Cardiac muscle cell (in vitro differentiated cells and primary cell): ENCODE measurements around the gene ZNF493. TPM values are rescaled to one million over a fixed set of nuclear protein-coding genes. Genes with fewer than 3 reads are reported as not detected.

Experiments used
- DNase-seq, 2 donors: peaks; one replicate each; pipeline versions ENCODE4 v3.0.0 to v3.0.0-alpha.2; 2010 to 2017; ENCODE audit warnings: low read depth in 1 of 2, low spot score in 1 of 2
- H3K27ac ChIP-seq: fragments of 200-600 bp; sonication (generic); 2 replicates; pipeline ENCODE4 v1.5.1; 2016
- H3K27me3 ChIP-seq: fragments of 200-600 bp; sonication (generic); 2 replicates; pipeline ENCODE4 v1.6.0; 2016; ENCODE audit warnings: control low read depth
- H3K36me3 ChIP-seq: fragments of 200-600 bp; sonication (generic); 2 replicates; pipeline ENCODE4 v1.5.1; 2016; ENCODE audit warnings: control low read depth
- H3K4me1 ChIP-seq: fragments of 200-600 bp; sonication (generic); 2 replicates; pipeline ENCODE4 v1.8.1; 2017; ENCODE audit warnings: low read depth, mild to moderate bottlenecking, mixed run types
- H3K4me3 ChIP-seq: fragments of 200-600 bp; sonication (generic); 2 replicates; pipeline ENCODE4 v1.5.1; 2016; ENCODE audit warnings: mild to moderate bottlenecking
- H3K9me3 ChIP-seq: fragments of 200-600 bp; sonication (generic); 2 replicates; pipeline ENCODE4 v1.5.1; 2017; ENCODE audit warnings: low read depth, mild to moderate bottlenecking, control low read depth
- CTCF ChIP-seq: IDR thresholded peaks from 2 replicates; pipeline ENCODE4 v1.5.1; 2012; ENCODE audit warnings: low read depth, mild to moderate bottlenecking, low read length
- polyA plus RNA-seq: library from polyadenylated mRNA; unstranded; fragments of >200 nt; fragmentation: Nextera tagmentation; extraction: Ambion mirVana; gene quantifications from 2 replicates; pipeline ENCODE4 v1.2.1, GENCODE V29; 2016
- total RNA-seq: library from RNA; depleted of rRNA; stranded (reverse); fragments of >200 nt; gene quantifications from 2 replicates; pipeline ENCODE4 v1.2.3, GENCODE V29; 2016

The ZNF493 gene
- total and polyA plus RNA-seq, 2 experiments from 2014 or later = 27.8 to 42.5 TPM

- Histone ChIP-seq H3K27me3 (no peaks in the 10 kb centered on the region), H3K36me3 (no peaks in the 10 kb centered on the region), H3K27ac (no peak overlapping the region), H3K4me3 (peak overlapping the region; percentile 66), H3K4me1 (no peaks in the 10 kb centered on the region), H3K9me3 (no peaks in the 10 kb centered on the region)
- no peak for TF ChIP-seq CTCF
- no peak for DNase-seq
These were observed 65.6 kb downstream of the ZNF493 start for GRCh38 chr19:21462540-21462939.

GRCh38 chr19:21463449-21464105 lies 66.6 kb downstream of the ZNF493 start:
- Histone ChIP-seq H3K4me3 (peak overlapping the region; percentile 66), H3K27me3 (no peaks in the 10 kb centered on the region), H3K4me1 (no peaks in the 10 kb centered on the region), H3K9me3 (no peaks in the 10 kb centered on the region), H3K27ac (peak overlapping the region; percentile 79), H3K36me3 (no peaks in the 10 kb centered on the region)
- no peak for TF ChIP-seq CTCF
- peak; percentile 48 to 92 for DNase-seq

- Histone ChIP-seq H3K27ac (no peak overlapping the region), H3K4me3 (no peak overlapping the region), H3K4me1 (no peaks in the 10 kb centered on the region), H3K27me3 (no peaks in the 10 kb centered on the region), H3K9me3 (no peaks in the 10 kb centered on the region), H3K36me3 (no peaks in the 10 kb centered on the region)
- DNase-seq = no peak
- no peak for TF ChIP-seq CTCF
These were observed 69.7 kb downstream of the ZNF493 start for GRCh38 chr19:21466627-21467026.

GRCh38 chr19:21468791-21469190 lies 71.9 kb downstream of the ZNF493 start:
- no peaks in the 10 kb centered on the region for H3K9me3 ChIP-seq
- no peaks in the 10 kb centered on the region for H3K27me3 ChIP-seq
- DNase-seq = peak in 1 of 2 donors; percentile 15
- H3K4me1 ChIP-seq = no peaks in the 10 kb centered on the region
- H3K27ac ChIP-seq = no peak overlapping the region
- no peak overlapping the region for H3K4me3 ChIP-seq
- TF ChIP-seq CTCF = no peak
- no peaks in the 10 kb centered on the region for H3K36me3 ChIP-seq

- H3K9me3 ChIP-seq = no peaks in the 10 kb centered on the region
- no peaks in the 10 kb centered on the region for H3K27me3 ChIP-seq
- no peak overlapping the region for H3K27ac ChIP-seq
- no peak for DNase-seq
- H3K36me3 ChIP-seq = no peaks in the 10 kb centered on the region
- no peak overlapping the region for H3K4me3 ChIP-seq
- H3K4me1 ChIP-seq = no peaks in the 10 kb centered on the region
- no peak for TF ChIP-seq CTCF
These were observed 75.6 kb downstream of the ZNF493 start for GRCh38 chr19:21472507-21472906.
